Colonic mucosa (tissue), 4 donors: ENCODE results near the gene KIF17. TPM values are rescaled to one million over a fixed set of nuclear protein-coding genes. Genes with fewer than 3 reads are reported as not detected.

Source experiments
- DNase-seq: peaks from one replicate; pipeline ENCODE4 v3.0.0-alpha.2; 2020
- H3K27ac ChIP-seq: fragments of 200-600 bp; one replicate; pipeline ENCODE4 v1.8.0; 2021
- H3K27me3 ChIP-seq: fragments of 200-600 bp; one replicate; pipeline ENCODE4 v1.8.0; 2021
- H3K36me3 ChIP-seq: fragments of 200-600 bp; one replicate; pipeline ENCODE4 v1.8.0; 2021
- H3K4me1 ChIP-seq: fragments of 200-600 bp; one replicate; pipeline ENCODE4 v1.8.0; 2021; ENCODE audit warnings: mild to moderate bottlenecking
- H3K4me3 ChIP-seq: fragments of 200-600 bp; one replicate; pipeline ENCODE4 v1.8.0; 2021
- H3K9ac ChIP-seq, 2 donors: one replicate each; pipeline ENCODE4 v1.7.0; 2013; ENCODE audit warnings: control low read depth in 2 of 2, low read depth in 2 of 2, low read length in 2 of 2
- H3K9me3 ChIP-seq: fragments of 200-600 bp; one replicate; pipeline ENCODE4 v1.8.0; 2021
- CTCF ChIP-seq: fragments of 200-600 bp; IDR thresholded peaks from one replicate; pipeline ENCODE4 v1.8.0; 2022; ENCODE audit warnings: antibody characterized with exemption, mild to moderate bottlenecking
- intact Hi-C: fragments of 100-400 bp; cut with DNase I; formaldehyde crosslinking; loops from one replicate; pipeline ENCODE4 v1.14.1; 2022
- total RNA-seq, 2 donors: library from RNA; stranded (reverse); fragmentation: NEBNext Ultra II Directional in 1 of 2; extraction: Animal tissue kit (Norgen Biotek cat#: 25700) in 1 of 2; gene quantifications; one replicate each; pipeline ENCODE4 v1.2.1, GENCODE V29; 2021
- donor health status: healthy.
- donor health status: DM: no; HTN: no; CAD: no.
- donor health status: DM: no; HTN: no; CAD: no.

The KIF17 gene
- total RNA-seq, 2 donors from 2014 or later = 0.27 to 1.4 TPM

- intact Hi-C loops = no loop called here
- no peak overlapping the region for H3K27ac ChIP-seq
Measured at GRCh38 chr1:20666146-20666545, 51.7 kb downstream of the KIF17 start.

GRCh38 chr1:20665726-20666125 lies 52.1 kb downstream of the KIF17 start:
- no peaks in the 10 kb centered on the region for H3K27me3 ChIP-seq
- intact Hi-C loops = no loop called here
- no peaks in the 10 kb centered on the region for H3K4me1 ChIP-seq
- no peak overlapping the region for H3K4me3 ChIP-seq
- no peaks in the 10 kb centered on the region for H3K36me3 ChIP-seq
- no peaks in the 10 kb centered on the region for H3K9me3 ChIP-seq
- H3K9ac ChIP-seq = no peak overlapping the region
- no peak for TF ChIP-seq CTCF
- no peak for DNase-seq
- H3K27ac ChIP-seq = no peak overlapping the region

More at GRCh38 chr1:20666146-20666545, 51.7 kb downstream of the KIF17 start:
- DNase-seq = no peak
- Histone ChIP-seq H3K9me3 (no peaks in the 10 kb centered on the region), H3K4me1 (no peaks in the 10 kb centered on the region), H3K4me3 (no peak overlapping the region), H3K9ac (no peak overlapping the region), H3K36me3 (no peaks in the 10 kb centered on the region), H3K27me3 (no peaks in the 10 kb centered on the region)
- TF ChIP-seq CTCF = no peak

- intact Hi-C loops = no loop called here
- no peak for TF ChIP-seq CTCF
- DNase-seq = no peak
Measured at GRCh38 chr1:20663969-20664715, 53.7 kb downstream of the KIF17 start.

GRCh38 chr1:20663365-20663764 lies 54.4 kb downstream of the KIF17 start:
- Histone ChIP-seq H3K27me3 (no peaks in the 10 kb centered on the region), H3K27ac (no peak overlapping the region), H3K4me3 (no peak overlapping the region), H3K9me3 (no peaks in the 10 kb centered on the region), H3K9ac (no peak overlapping the region), H3K4me1 (no peaks in the 10 kb centered on the region), H3K36me3 (no peaks in the 10 kb centered on the region)
- no peak for DNase-seq
- TF ChIP-seq CTCF = no peak
- intact Hi-C loops = no loop called here

More at GRCh38 chr1:20663969-20664715, 53.7 kb downstream of the KIF17 start:
- Histone ChIP-seq H3K4me3 (no peak overlapping the region), H3K9ac (no peak overlapping the region), H3K4me1 (no peaks in the 10 kb centered on the region), H3K27me3 (no peaks in the 10 kb centered on the region), H3K9me3 (no peaks in the 10 kb centered on the region), H3K27ac (no peak overlapping the region), H3K36me3 (no peaks in the 10 kb centered on the region)

DNA sequence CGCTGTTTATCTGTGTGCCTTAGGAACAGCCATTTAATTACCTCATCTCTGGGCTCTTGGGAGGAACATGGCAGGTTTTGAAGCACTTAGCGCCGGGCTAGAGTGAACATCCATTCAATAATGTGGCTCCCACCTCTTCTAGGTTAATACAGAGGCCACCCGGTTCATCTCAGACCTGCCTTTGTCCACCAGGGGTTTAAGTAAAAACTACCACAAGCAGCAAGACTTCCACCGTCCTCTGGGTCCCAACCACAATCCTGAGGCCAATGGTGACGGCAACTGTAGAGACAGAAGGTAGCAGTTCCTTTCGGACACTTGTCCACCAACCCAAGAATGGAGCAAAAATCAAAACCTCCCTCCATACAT lies 55.7 kb downstream of the KIF17 start:
- peak overlapping the region; percentile 51 for H3K27ac ChIP-seq
- peaks cover 4% of the 10 kb centered on the region for H3K36me3 ChIP-seq
- no peaks in the 10 kb centered on the region for H3K27me3 ChIP-seq
- H3K4me3 ChIP-seq = peak overlapping the region; percentile 96
- H3K9me3 ChIP-seq = no peaks in the 10 kb centered on the region
- no peaks in the 10 kb centered on the region for H3K4me1 ChIP-seq
- DNase-seq = no peak
- TF ChIP-seq CTCF = no peak
- peak overlapping the region; percentile 73 to 96 for H3K9ac ChIP-seq
- intact Hi-C loops = no loop called here
